Epithelial cell of prostate (primary cell): ENCODE measurements around the gene CRB3.

Experiments
- DNase-seq: peaks from one replicate; pipeline ENCODE4 v3.0.0-alpha.2; 2011; ENCODE audit warnings: low read depth, low spot score
- H3K27ac ChIP-seq: fragments of 450-650 bp; 2 replicates; pipeline ENCODE4 v1.5.1; 2017; ENCODE audit warnings: mild to moderate bottlenecking

The CRB3 gene

GRCh38 chr19:6431891-6432290 is 32.2 kb upstream of the CRB3 start:
- DNase-seq = no peak
- no peak overlapping the region for H3K27ac ChIP-seq

GRCh38 chr19:6433165-6433564 is 30.9 kb upstream of the CRB3 start:
- H3K27ac ChIP-seq = no peak overlapping the region
- DNase-seq = no peak

GRCh38 chr19:6433663-6434062 is 30.4 kb upstream of the CRB3 start, which contains the start of gene SLC25A41:
Gene SLC25A41 (minus strand): TSS chr19:6433763. CDS start chr19:6433693, 70 bp downstream.
- no peak within 1 kb of the TSS for H3K27ac ChIP-seq
- no peak for DNase-seq

GRCh38 chr19:6439743-6440142 is 24.3 kb upstream of the CRB3 start:
- DNase-seq = no peak
- H3K27ac ChIP-seq = no peak overlapping the region

- no peak overlapping the region for H3K27ac ChIP-seq
- no peak for DNase-seq
These were observed 23.2 kb upstream of the CRB3 start for GRCh38 chr19:6440905-6441304.

GRCh38 chr19:6442087-6442688 is 21.9 kb upstream of the CRB3 start:
- H3K27ac ChIP-seq = no peak overlapping the region
- DNase-seq = no peak

- no peak for DNase-seq
- H3K27ac ChIP-seq = no peak overlapping the region
These were observed 20.1 kb upstream of the CRB3 start for GRCh38 chr19:6443986-6444385.

- no peak overlapping the region for H3K27ac ChIP-seq
- DNase-seq = no peak
These were observed 17.6 kb upstream of the CRB3 start for GRCh38 chr19:6446452-6446851.

GRCh38 chr19:6448045-6448444 is 16.0 kb upstream of the CRB3 start:
- DNase-seq = no peak
- no peak overlapping the region for H3K27ac ChIP-seq

GRCh38 chr19:6450166-6450565 is 13.9 kb upstream of the CRB3 start:
- no peak for DNase-seq
- no peak overlapping the region for H3K27ac ChIP-seq

- no peak overlapping the region for H3K27ac ChIP-seq
- DNase-seq = no peak
These were observed 12.4 kb upstream of the CRB3 start for GRCh38 chr19:6451583-6452222.

GRCh38 chr19:6452223-6452614 is 11.9 kb upstream of the CRB3 start:
- no peak overlapping the region for H3K27ac ChIP-seq
- DNase-seq = no peak

GRCh38 chr19:6452899-6453298 is 11.2 kb upstream of the CRB3 start:
- DNase-seq = no peak
- no peak overlapping the region for H3K27ac ChIP-seq

GRCh38 chr19:6453951-6454565 is 10.0 kb upstream of the CRB3 start:
- DNase-seq = no peak

GRCh38 chr19:6455924-6456323 is 8.1 kb upstream of the CRB3 start:
- no peak overlapping the region for H3K27ac ChIP-seq
- DNase-seq = no peak

More at GRCh38 chr19:6453951-6454565, 10.0 kb upstream of the CRB3 start:
- H3K27ac ChIP-seq = no peak overlapping the region

GRCh38 chr19:6457958-6458694 is 5.9 kb upstream of the CRB3 start:
- no peak overlapping the region for H3K27ac ChIP-seq
- DNase-seq = no peak

GRCh38 chr19:6458695-6459261 is 5.3 kb upstream of the CRB3 start:
- no peak overlapping the region for H3K27ac ChIP-seq
- no peak for DNase-seq

- peak; percentile 20 for DNase-seq
- H3K27ac ChIP-seq = peak within 1 kb of the TSS; percentile 81
These were observed 4.6 kb upstream of the CRB3 start, which contains the start of gene SLC25A23 for GRCh38 chr19:6459262-6460098. Gene SLC25A23 (minus strand): TSS chr19:6459792. CDS start chr19:6459628, 164 bp downstream.

GRCh38 chr19:6460099-6460884 is 3.8 kb upstream of the CRB3 start:
- peak; percentile 93 for DNase-seq
- peak overlapping the region; percentile 81 for H3K27ac ChIP-seq
